Small intestine (tissue), 7 donors: Measurements from ENCODE around the gene ZC3H4. TPM values are rescaled to one million over a fixed set of nuclear protein-coding genes. Genes with fewer than 3 reads are reported as not detected.

Experiments used
- DNase-seq, 2 donors: peaks; one replicate each; pipeline versions ENCODE4 v3.0.0 to v3.0.0-alpha.2; 2013
- FAIRE-seq: peaks from 2 replicates; lab custom pipeline; 2012; peaks lifted over from hg19 to GRCh38; lab: Jason Lieb, UNC
- H3K27ac ChIP-seq, 3 donors: one replicate each; pipeline ENCODE4 v1.5.1; 2013; ENCODE audit warnings: low read length in 2 of 3, mild to moderate bottlenecking in 2 of 3, control low read depth in 1 of 3, inconsistent platforms in 1 of 3, low read depth in 1 of 3, moderate library complexity in 1 of 3
- H3K27me3 ChIP-seq, 3 donors: one replicate each; pipeline ENCODE4 v1.6.1; 2013; ENCODE audit warnings: low read length in 3 of 3, inconsistent platforms in 1 of 3; ENCODE audit not compliant: control insufficient read depth in 3 of 3, insufficient read depth in 3 of 3
- H3K36me3 ChIP-seq, 3 donors: one replicate each; pipeline ENCODE4 v1.6.1; 2013; ENCODE audit warnings: low read length in 3 of 3, inconsistent platforms in 1 of 3, low read depth in 1 of 3, mild to moderate bottlenecking in 1 of 3, moderate library complexity in 1 of 3; ENCODE audit not compliant: control insufficient read depth in 3 of 3, insufficient read depth in 2 of 3
- H3K4me1 ChIP-seq, 3 donors: one replicate each; pipeline ENCODE4 v1.6.1; 2013; ENCODE audit warnings: low read length in 2 of 3, inconsistent platforms in 1 of 3, low read depth in 1 of 3, mild to moderate bottlenecking in 1 of 3, moderate library complexity in 1 of 3; ENCODE audit not compliant: control insufficient read depth in 3 of 3, insufficient read depth in 2 of 3
- H3K4me3 ChIP-seq, 3 donors: one replicate each; pipeline ENCODE4 v1.5.1; 2013; ENCODE audit warnings: low read length in 3 of 3, control low read depth in 1 of 3, inconsistent platforms in 1 of 3, low read depth in 1 of 3, mild to moderate bottlenecking in 1 of 3, moderate library complexity in 1 of 3
- H3K9me3 ChIP-seq, 2 donors: one replicate each; pipeline ENCODE4 v1.6.1; 2013; ENCODE audit warnings: low read depth in 1 of 2, low read length in 1 of 2; ENCODE audit not compliant: control insufficient read depth in 2 of 2, insufficient read depth in 1 of 2
- WGBS, 3 donors: extraction: QIAGEN DNeasy Blood & Tissue Kit; methylation state at CpG; one replicate each; pipeline ENCODE4 v1.1.7; 2013; 5-methylcytosine and 5-hydroxymethylcytosine counted together
- polyA plus RNA-seq, 4 donors: library from polyadenylated mRNA; stranded (reverse) in 3 of 4; unstranded in 1 of 4; fragments of 200-250 nt in 3 of 4; fragments of 120-200 nt in 1 of 4; gene quantifications; one replicate each; pipeline versions ENCODE4 v1.2.1 to v1.2.3, GENCODE V29; 2013
- donor health status: healthy with polysubstance abuse.
- donor health status: control.
- donor health status: control.
- donor health status: Bipolar disorder and iron deficiency.
- donor health status: healthy.

The ZC3H4 gene
- polyA plus RNA-seq, 4 donors, result 7.3 to 31.6 (median 14.4) TPM

GRCh38 chr19:47130120-47130588, 16.6 kb upstream of the ZC3H4 start:
- peaks cover 0 to 6% of the 10 kb centered on the region in 2 donors for H3K9me3 ChIP-seq

GRCh38 chr19:47129579-47129978, 16.0 kb upstream of the ZC3H4 start:
- Histone ChIP-seq H3K4me3 (no peak overlapping the region), H3K9me3 (peaks cover 0 to 6% of the 10 kb centered on the region in 2 donors), H3K27me3 (no peaks in the 10 kb centered on the region), H3K27ac (no peak overlapping the region), H3K36me3 (peaks cover 0 to 14% (median 0%) of the 10 kb centered on the region in 3 donors), H3K4me1 (peaks cover 0 to 6% (median 2%) of the 10 kb centered on the region in 3 donors)
- no peak for FAIRE-seq
- DNase-seq, result no peak
- WGBS, 3 donors, result 90 to 97% (median 92%) methylated on average over 4 of the region's 4 CpGs

More at GRCh38 chr19:47130120-47130588, 16.6 kb upstream of the ZC3H4 start:
- FAIRE-seq, result no peak
- DNase-seq, result no peak
- Histone ChIP-seq H3K27ac (peak overlapping the region in 1 of 3 donors; percentile 50), H3K36me3 (peaks cover 0 to 14% (median 0%) of the 10 kb centered on the region in 3 donors), H3K4me1 (peaks cover 0 to 4% (median 2%) of the 10 kb centered on the region in 3 donors), H3K27me3 (no peaks in the 10 kb centered on the region), H3K4me3 (peak overlapping the region in 1 of 3 donors; percentile 26)
- 50 to 64% (median 60%) methylated on average over 8 of the region's 8 CpGs for WGBS, 3 donors

GRCh38 chr19:47125669-47125938, 12.0 kb upstream of the ZC3H4 start:
- FAIRE-seq, result no peak
- Histone ChIP-seq H3K36me3 (no peaks in the 10 kb centered on the region), H3K4me1 (peaks cover 0 to 4% (median 0%) of the 10 kb centered on the region in 3 donors), H3K4me3 (no peak overlapping the region), H3K9me3 (peaks cover 0 to 6% of the 10 kb centered on the region in 2 donors), H3K27ac (no peak overlapping the region), H3K27me3 (no peaks in the 10 kb centered on the region)
- no peak for DNase-seq

- peaks cover 0 to 2% of the 10 kb centered on the region in 2 donors for H3K9me3 ChIP-seq
- H3K4me1 ChIP-seq, result peaks cover 0 to 4% (median 0%) of the 10 kb centered on the region in 3 donors
- H3K4me3 ChIP-seq, result no peak overlapping the region
- H3K36me3 ChIP-seq, result no peaks in the 10 kb centered on the region
- FAIRE-seq (peak; percentile 57), DNase-seq (peak; percentile 83)
- no peak overlapping the region for H3K27ac ChIP-seq
- no peaks in the 10 kb centered on the region for H3K27me3 ChIP-seq
- 33 to 40% (median 36%) methylated on average over 8 of the region's 8 CpGs for WGBS, 3 donors
Measured at GRCh38 chr19:47124937-47125668, 11.5 kb upstream of the ZC3H4 start.

DNA sequence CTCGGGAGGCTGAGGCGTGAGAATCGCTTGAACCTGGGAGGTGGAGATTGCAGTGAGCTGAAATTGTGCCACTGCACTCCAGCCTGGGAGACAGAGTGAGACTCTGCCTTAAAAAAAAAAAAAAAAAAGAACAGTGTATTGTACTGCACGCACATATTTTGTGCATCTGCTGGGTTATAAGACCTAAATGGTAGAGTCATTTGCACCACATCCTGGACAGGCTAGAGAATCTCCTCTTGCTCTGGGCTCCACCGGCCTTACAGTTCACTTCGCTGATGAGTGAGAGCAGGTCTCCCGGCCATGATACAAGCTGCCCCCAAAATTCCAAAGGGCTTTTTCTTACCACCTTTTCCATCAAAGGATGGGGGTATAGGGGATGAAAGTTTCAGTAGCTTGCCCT, 9.8 kb upstream of the ZC3H4 start:
- no peak for FAIRE-seq
- 88 to 90% (median 89%) methylated on average over 7 of the region's 7 CpGs for WGBS, 3 donors

DNA sequence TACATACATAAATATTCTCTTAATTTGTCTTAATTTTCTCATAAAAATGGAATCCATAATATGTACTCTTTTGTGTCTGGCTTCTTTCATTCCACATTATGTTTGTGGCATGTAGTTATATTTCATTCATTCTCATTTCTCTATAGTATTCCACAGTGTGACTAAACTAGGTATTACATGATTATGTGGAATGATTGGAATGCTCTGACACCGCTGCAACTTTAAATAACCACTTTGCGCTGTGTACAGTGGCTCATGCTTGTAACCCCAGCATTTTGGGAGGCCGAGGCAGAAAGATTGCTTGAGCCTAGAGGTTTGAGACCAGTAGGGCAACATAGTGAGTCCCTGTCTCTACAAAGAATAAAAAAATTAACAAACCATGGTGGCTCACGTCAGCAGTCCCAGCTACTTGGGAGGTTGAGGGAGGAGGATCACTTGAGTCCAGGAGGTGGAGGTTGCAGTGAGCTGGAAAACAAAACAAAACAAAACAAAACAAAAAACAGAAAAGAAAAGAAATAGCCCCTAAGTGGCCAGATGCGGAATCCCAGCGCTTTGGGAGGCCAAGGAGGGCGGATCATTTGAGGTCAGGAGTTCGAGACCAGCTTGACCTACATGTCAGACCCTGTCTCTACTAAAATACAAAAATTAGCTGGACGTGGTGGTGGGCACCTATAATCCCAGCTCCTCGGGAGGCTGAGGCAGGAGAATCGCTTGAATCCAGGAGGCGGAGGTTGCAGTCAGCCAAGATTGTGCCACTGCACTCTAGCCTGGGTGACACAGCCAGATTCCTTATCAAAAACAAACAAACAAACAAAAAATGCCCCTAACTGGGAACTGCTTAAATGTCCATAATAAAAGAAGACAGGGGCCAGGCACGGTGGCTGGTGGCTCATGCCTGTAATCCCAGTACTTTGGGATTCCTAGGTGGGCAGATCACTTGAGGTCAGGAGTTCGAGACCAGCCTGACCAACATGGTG, 9.1 kb upstream of the ZC3H4 start:
- DNase-seq (no peak), FAIRE-seq (no peak)
- H3K27ac ChIP-seq, result no peak overlapping the region
- no peak overlapping the region for H3K4me3 ChIP-seq
- H3K9me3 ChIP-seq, result no peaks in the 10 kb centered on the region
- H3K36me3 ChIP-seq, result no peaks in the 10 kb centered on the region
- no peaks in the 10 kb centered on the region for H3K27me3 ChIP-seq
- H3K4me1 ChIP-seq, result peaks cover 0 to 4% (median 0%) of the 10 kb centered on the region in 3 donors
- 84 to 88% (median 84%) methylated on average over 14 of the region's 14 CpGs for WGBS, 3 donors

More for the DNA sequence above, 9.8 kb upstream of the ZC3H4 start:
- DNase-seq, result no peak
- H3K27ac ChIP-seq, result no peak overlapping the region
- no peaks in the 10 kb centered on the region for H3K27me3 ChIP-seq
- no peak overlapping the region for H3K4me3 ChIP-seq
- no peaks in the 10 kb centered on the region for H3K36me3 ChIP-seq
- H3K9me3 ChIP-seq, result no peaks in the 10 kb centered on the region
- peaks cover 0 to 4% (median 0%) of the 10 kb centered on the region in 3 donors for H3K4me1 ChIP-seq

GRCh38 chr19:47120470-47121067, 7.0 kb upstream of the ZC3H4 start:
- no peaks in the 10 kb centered on the region for H3K9me3 ChIP-seq
- DNase-seq, result no peak
- no peak for FAIRE-seq
- WGBS, 3 donors, result 80 to 86% (median 81%) methylated on average over 6 of the region's 6 CpGs
- no peak overlapping the region for H3K27ac ChIP-seq
- H3K27me3 ChIP-seq, result no peaks in the 10 kb centered on the region
- H3K36me3 ChIP-seq, result no peaks in the 10 kb centered on the region
- peaks cover 0 to 4% (median 0%) of the 10 kb centered on the region in 3 donors for H3K4me1 ChIP-seq
- H3K4me3 ChIP-seq, result no peak overlapping the region
